GM04504 (cell line): ENCODE measurements around the gene TUT1.
A peak's percentile ranks its signal among the peaks of the same experiment; 100 is the strongest.
"Not testable (repeated sequence)": the region's sequence is repeated elsewhere in the genome, so short reads cannot be mapped to it uniquely, and the experiment has no call there.

ENCODE experiments used
- DNase-seq: peaks from one replicate; pipeline ENCODE4 v3.0.0-alpha.2; 2012; ENCODE audit warnings: low read depth

Gene TUT1

GRCh38 chr11:62575837-62576236 is 15.5 kb downstream of the TUT1 start:
- DNase-seq, result no peak

- DNase-seq, result no peak
Observed at GRCh38 chr11:62575156-62575555, 16.2 kb downstream of the TUT1 start.

GRCh38 chr11:62574363-62575071 is 16.8 kb downstream of the TUT1 start:
- DNase-seq, result no peak

- peak; percentile 100 for DNase-seq
Observed at GRCh38 chr11:62573592-62574362, 17.5 kb downstream of the TUT1 start, which contains the start of gene EEF1G. TSS of gene EEF1G (minus strand) at chr11:62573891. CDS start at chr11:62573842, 49 bp downstream.

- no peak for DNase-seq
Observed at GRCh38 chr11:62573006-62573591, 18.2 kb downstream of the TUT1 start.

GRCh38 chr11:62572431-62572830 is 18.9 kb downstream of the TUT1 start:
- no peak for DNase-seq

GRCh38 chr11:62571493-62571892 is 19.8 kb downstream of the TUT1 start:
- DNase-seq, result not testable (repeated sequence)

- not testable (repeated sequence) for DNase-seq
Observed at GRCh38 chr11:62570903-62571302, 20.4 kb downstream of the TUT1 start.

- DNase-seq, result no peak
Observed at GRCh38 chr11:62569611-62570010, 21.7 kb downstream of the TUT1 start.

GRCh38 chr11:62567018-62567633 is 24.2 kb downstream of the TUT1 start:
- no peak for DNase-seq

GRCh38 chr11:62566247-62566646 is 25.1 kb downstream of the TUT1 start:
- no peak for DNase-seq

- no peak for DNase-seq
Observed at GRCh38 chr11:62565100-62565802, 26.1 kb downstream of the TUT1 start.

- not testable (repeated sequence) for DNase-seq
Observed at GRCh38 chr11:62561677-62562230, 29.6 kb downstream of the TUT1 start.

- DNase-seq, result peak; percentile 97
Observed at GRCh38 chr11:62560566-62561103, 30.7 kb downstream of the TUT1 start.

GRCh38 chr11:62559626-62560025 is 31.7 kb downstream of the TUT1 start:
- not testable (repeated sequence) for DNase-seq

- no peak for DNase-seq
Observed at GRCh38 chr11:62559204-62559603, 32.1 kb downstream of the TUT1 start.

- no peak for DNase-seq
Observed at GRCh38 chr11:62558669-62559068, 32.7 kb downstream of the TUT1 start.

GRCh38 chr11:62556875-62557631 is 34.3 kb downstream of the TUT1 start:
- no peak for DNase-seq

GRCh38 chr11:62556108-62556874 is 35.0 kb downstream of the TUT1 start:
- DNase-seq, result peak; percentile 92
